Common myeloid progenitor, CD34-positive (primary cell): ENCODE results near the gene SLC22A24. TPM values are rescaled to one million over a fixed set of nuclear protein-coding genes. Genes with fewer than 3 reads are reported as not detected.

Experiments
- CTCF ChIA-PET: fragments of 350-600 bp; sonication (Branson Sonifier 250); formaldehyde crosslinking; loops from one replicate; lab custom pipeline; 2021; ENCODE audit warnings: antibody characterized with exemption; lab: Charles Lee
- POLR2A ChIA-PET: fragments of 350-600 bp; sonication (Branson Sonifier 250); formaldehyde crosslinking; loops from one replicate; lab custom pipeline; 2021; ENCODE audit warnings: antibody characterized with exemption; lab: Charles Lee
- DNase-seq, 3 donors: peaks; one replicate each; pipeline versions ENCODE4 v3.0.0 to v3.0.0-alpha.2; 2013
- H3K27ac ChIP-seq, 2 experiments: 1 replicate in 1 of 2; 2 replicates in 1 of 2; pipeline ENCODE4 v1.7.0; 2013; ENCODE audit warnings: inconsistent platforms in 2 of 2, low read length in 2 of 2, mild to moderate bottlenecking in 2 of 2, low read depth in 1 of 2, moderate library complexity in 1 of 2; ENCODE audit not compliant: severe bottlenecking in 2 of 2, insufficient read depth in 1 of 2, poor library complexity in 1 of 2
- H3K27me3 ChIP-seq, 5 experiments: replicated peaks in 2 of 5; 1 replicate in 3 of 5; 2 replicates in 2 of 5; pipeline versions ENCODE4 v1.6.1 to v1.7.0; 2013; ENCODE audit warnings: low read length in 4 of 5, mild to moderate bottlenecking in 2 of 5, moderate library complexity in 2 of 5, inconsistent platforms in 1 of 5; ENCODE audit not compliant: insufficient read depth in 5 of 5, control insufficient read depth in 4 of 5
- H3K36me3 ChIP-seq, 4 experiments: 1 replicate in 2 of 4; 2 replicates in 2 of 4; pipeline versions ENCODE4 v1.6.1 to v1.7.0; 2013; ENCODE audit warnings: low read length in 3 of 4, control low read depth in 1 of 4, mild to moderate bottlenecking in 1 of 4; ENCODE audit not compliant: control insufficient read depth in 4 of 4, insufficient read depth in 4 of 4
- H3K4me1 ChIP-seq, 4 experiments: 1 replicate in 3 of 4; 2 replicates in 1 of 4; pipeline versions ENCODE4 v1.6.1 to v1.7.1; 2013; ENCODE audit warnings: low read length in 3 of 4, mild to moderate bottlenecking in 3 of 4, control low read depth in 1 of 4, inconsistent platforms in 1 of 4, moderate library complexity in 1 of 4; ENCODE audit not compliant: control insufficient read depth in 4 of 4, insufficient read depth in 4 of 4; ENCODE audit errors: control extremely low read depth in 1 of 4
- H3K4me3 ChIP-seq, 7 experiments: 1 replicate in 4 of 7; 2 replicates in 3 of 7; pipeline versions ENCODE4 v1.5.1 to v1.7.0; 2013; ENCODE audit warnings: mild to moderate bottlenecking in 7 of 7, low read length in 6 of 7, moderate library complexity in 6 of 7, inconsistent platforms in 2 of 7, low read depth in 2 of 7, control low read depth in 1 of 7; ENCODE audit not compliant: insufficient read depth in 4 of 7, control insufficient read depth in 1 of 7; ENCODE audit errors: extremely low read depth in 1 of 7
- H3K9me3 ChIP-seq, 5 experiments: 1 replicate in 4 of 5; 2 replicates in 1 of 5; pipeline versions ENCODE4 v1.6.1 to v1.7.1; 2013; ENCODE audit warnings: low read length in 4 of 5, mild to moderate bottlenecking in 2 of 5, inconsistent platforms in 1 of 5, low read depth in 1 of 5, moderate library complexity in 1 of 5; ENCODE audit not compliant: control insufficient read depth in 4 of 5, insufficient read depth in 2 of 5; ENCODE audit errors: control extremely low read depth in 1 of 5
- WGBS: methylation state at CpG from one replicate; pipeline ENCODE4 v1.1.5; 2013; ENCODE audit not compliant: insufficient coverage; 5-methylcytosine and 5-hydroxymethylcytosine counted together
- polyA plus RNA-seq: library from polyadenylated mRNA; unstranded; fragments of 120-200 nt; gene quantifications from one replicate; pipeline ENCODE4 v1.2.1, GENCODE V29; 2013

Gene SLC22A24
- not detected for polyA plus RNA-seq

- POLR2A ChIA-PET = no interaction called here
These were observed at the start of gene SLC22A24 for GRCh38 chr11:63144121-63144520. Gene SLC22A24 (minus strand): TSS chr11:63144221. CDS start chr11:63143779, 442 bp downstream.

GRCh38 chr11:63180536-63180935, 36.5 kb upstream of the SLC22A24 start:
- Histone ChIP-seq H3K27ac (no peak overlapping the region), H3K4me1 (no peaks in the 10 kb centered on the region), H3K4me3 (no peak overlapping the region), H3K36me3 (no peaks in the 10 kb centered on the region), H3K9me3 (peaks cover 0 to 5% (median 0%) of the 10 kb centered on the region in 5 experiments), H3K27me3 (peaks cover 0 to 3% (median 0%) of the 10 kb centered on the region in 5 experiments)
- POLR2A ChIA-PET = no interaction called here
- CTCF ChIA-PET = no interaction called here
- DNase-seq = no peak
- no CpG with 5 or more reads among the region's 1 CpG for WGBS

More at GRCh38 chr11:63144121-63144520, at the start of gene SLC22A24:
- 83% methylated on average over 1 of the region's 1 CpG for WGBS
- no peak within 1 kb of the TSS for H3K4me3 ChIP-seq
- H3K27ac ChIP-seq = no peak within 1 kb of the TSS
- no peaks in the 10 kb centered on the region for H3K4me1 ChIP-seq
- CTCF ChIA-PET = interaction anchor here (0.6 kb wide), 1 partner anchor 57 kb away, joined by 3 read pairs; no protein-coding TSS in a partner anchor
- peaks cover 0 to 4% (median 0%) of the 10 kb centered on the region in 5 experiments for H3K27me3 ChIP-seq
- no peaks in the 10 kb centered on the region for H3K9me3 ChIP-seq
- no peak for DNase-seq
- H3K36me3 ChIP-seq = no peaks in the 10 kb centered on the region

GRCh38 chr11:63179432-63180041, 35.5 kb upstream of the SLC22A24 start:
- WGBS = 100% methylated on average over 1 of the region's 1 CpG
- no peaks in the 10 kb centered on the region for H3K36me3 ChIP-seq
- CTCF ChIA-PET = interaction anchor here (0.7 kb wide), 1 partner anchor 9 kb away, joined by 3 read pairs; no protein-coding TSS in a partner anchor
- no peak for DNase-seq
- H3K4me3 ChIP-seq = no peak overlapping the region
- H3K27me3 ChIP-seq = peaks cover 0 to 3% (median 0%) of the 10 kb centered on the region in 5 experiments
- no peaks in the 10 kb centered on the region for H3K4me1 ChIP-seq
- no peak overlapping the region for H3K27ac ChIP-seq
- H3K9me3 ChIP-seq = peaks cover 0 to 5% (median 0%) of the 10 kb centered on the region in 5 experiments
- POLR2A ChIA-PET = no interaction called here

GRCh38 chr11:63177872-63178271, 33.9 kb upstream of the SLC22A24 start:
- no peak overlapping the region for H3K27ac ChIP-seq
- H3K9me3 ChIP-seq = peaks cover 0 to 10% (median 0%) of the 10 kb centered on the region in 5 experiments
- WGBS = no CpG with 5 or more reads among the region's 1 CpG
- H3K27me3 ChIP-seq = peaks cover 0 to 3% (median 0%) of the 10 kb centered on the region in 5 experiments
- POLR2A ChIA-PET = no interaction called here
- no peaks in the 10 kb centered on the region for H3K36me3 ChIP-seq
- no peak overlapping the region for H3K4me3 ChIP-seq
- H3K4me1 ChIP-seq = no peaks in the 10 kb centered on the region
- CTCF ChIA-PET = no interaction called here
- DNase-seq = no peak

GRCh38 chr11:63165706-63166310, 21.8 kb upstream of the SLC22A24 start:
- Histone ChIP-seq H3K4me1 (no peaks in the 10 kb centered on the region), H3K27ac (no peak overlapping the region), H3K9me3 (no peaks in the 10 kb centered on the region), H3K4me3 (no peak overlapping the region), H3K36me3 (no peaks in the 10 kb centered on the region), H3K27me3 (peaks cover 4 to 18% (median 6%) of the 10 kb centered on the region in 5 experiments)
- POLR2A ChIA-PET = no interaction called here
- no peak for DNase-seq
- CTCF ChIA-PET = no interaction called here
- 97% methylated on average over 4 of the region's 4 CpGs for WGBS

GRCh38 chr11:63155794-63156193, 11.8 kb upstream of the SLC22A24 start:
- 100% methylated on average over 1 of the region's 1 CpG for WGBS
- H3K9me3 ChIP-seq = peaks cover 0 to 3% (median 0%) of the 10 kb centered on the region in 5 experiments
- H3K4me1 ChIP-seq = no peaks in the 10 kb centered on the region
- no peak overlapping the region for H3K4me3 ChIP-seq
- H3K27ac ChIP-seq = no peak overlapping the region
- ChIA-PET CTCF (no interaction called here), POLR2A (no interaction called here)
- DNase-seq = no peak
- peaks cover 0 to 4% (median 2%) of the 10 kb centered on the region in 5 experiments for H3K27me3 ChIP-seq
- no peaks in the 10 kb centered on the region for H3K36me3 ChIP-seq

GRCh38 chr11:63146581-63146980, 2.6 kb upstream of the SLC22A24 start:
- no peak for DNase-seq
- CTCF ChIA-PET = no interaction called here
- POLR2A ChIA-PET = no interaction called here
- H3K27ac ChIP-seq = no peak overlapping the region
- H3K4me3 ChIP-seq = no peak overlapping the region
- H3K9me3 ChIP-seq = no peaks in the 10 kb centered on the region
- H3K27me3 ChIP-seq = peaks cover 0 to 4% (median 0%) of the 10 kb centered on the region in 5 experiments
- H3K4me1 ChIP-seq = no peaks in the 10 kb centered on the region
- 100% methylated on average over 1 of the region's 2 CpGs for WGBS
- H3K36me3 ChIP-seq = no peaks in the 10 kb centered on the region
